K562 (cell line): Measurements from ENCODE around the gene DHRS3. TPM values are rescaled to one million over a fixed set of nuclear protein-coding genes. Genes with fewer than 3 reads are reported as not detected.
A peak's percentile ranks its signal among the peaks of the same experiment; 100 is the strongest.

Source experiments
- ARID2 ChIP-seq: fragments of 450-650 bp; IDR thresholded peaks from 2 replicates; pipeline ENCODE4 v1.6.1; 2017; ENCODE audit warnings: antibody characterized with exemption, mild to moderate bottlenecking
- BCOR ChIP-seq: fragments of 450-650 bp; IDR thresholded peaks from 2 replicates; pipeline ENCODE4 v1.6.1; 2016
- BRF2 ChIP-seq: IDR thresholded peaks from 3 replicates; pipeline ENCODE4 v1.6.1; 2011; ENCODE audit warnings: borderline replicate concordance, mild to moderate bottlenecking; ENCODE audit not compliant: insufficient read length, insufficient read depth
- CSDE1 ChIP-seq, 2 experiments: fragments of 450-650 bp; IDR thresholded peaks; 2 replicates each; pipeline ENCODE4 v1.6.1; 2016; ENCODE audit warnings: mild to moderate bottlenecking in 1 of 2
- MGA ChIP-seq: fragments of 450-650 bp; IDR thresholded peaks from 2 replicates; pipeline ENCODE4 v1.6.1; 2016; ENCODE audit warnings: mild to moderate bottlenecking, moderate library complexity
- NUFIP1 ChIP-seq: fragments of 450-650 bp; IDR thresholded peaks from 2 replicates; pipeline ENCODE4 v1.6.1; 2018; ENCODE audit not compliant: partially characterized antibody
- USF2 ChIP-seq: sonication (generic); formaldehyde crosslinking; IDR thresholded peaks from 2 replicates; pipeline ENCODE4 v1.5.0; 2020; ENCODE audit warnings: missing genetic modification reagents
- polyA plus RNA-seq, 8 experiments: library from polyadenylated mRNA; depleted of rRNA in 4 of 8; stranded (reverse) in 5 of 8; unstranded in 3 of 8; fragments of >200 nt; fragmentation: Nextera tagmentation in 2 of 8; fragmentation: Illumina TruSeq in 1 of 8; extraction: Ambion mirVana in 2 of 8; extraction: Trizol in 1 of 8; gene quantifications; 2 replicates each; pipeline versions ENCODE4 v1.2.1 to v1.2.3, GENCODE V29; 2011 to 2014; ENCODE audit warnings: inconsistent platforms in 1 of 8, missing spikeins in 1 of 8
- total RNA-seq, 7 experiments: library from RNA; depleted of rRNA in 6 of 7; stranded (reverse); fragments of >200 nt in 6 of 7; fragmentation: Illumina TruSeq in 2 of 7; extraction: Trizol in 2 of 7; gene quantifications; 2 replicates each; pipeline versions ENCODE4 v1.2.1 to v1.2.3, GENCODE V29; 2011 to 2021; ENCODE audit warnings: low replicate concordance in 1 of 7
- TF ChIP-seq, protein P1 (sequence below): fragments of 250-450 bp; sonication (Bioruptor Pico); IDR thresholded peaks from 2 replicates; pipeline ENCODE4 v1.5.0; 2021; ENCODE audit warnings: mild to moderate bottlenecking, moderate library complexity

Gene DHRS3
- total and polyA plus RNA-seq, 9 of the 15 experiments (the other 6 are each of a cell fraction or from before 2014, with no cell fraction given): 21.0 to 116 (median 58.7) TPM

- TF ChIP-seq MGA (peak; percentile 73), BRF2 (no peak), ARID2 (0 out of 2 replicates have a peak, but pooled peaks have one; percentile 21), USF2 (CRISPR knock-in tag) (no peak), BCOR (no peak), NUFIP1 (no peak), CSDE1 (IDR thresholded peaks at IDR 0.05) (peak in 1 of 2 experiments; percentile 36; a peak in 1 of 4 replicates)
- TF ChIP-seq, protein P1, sequence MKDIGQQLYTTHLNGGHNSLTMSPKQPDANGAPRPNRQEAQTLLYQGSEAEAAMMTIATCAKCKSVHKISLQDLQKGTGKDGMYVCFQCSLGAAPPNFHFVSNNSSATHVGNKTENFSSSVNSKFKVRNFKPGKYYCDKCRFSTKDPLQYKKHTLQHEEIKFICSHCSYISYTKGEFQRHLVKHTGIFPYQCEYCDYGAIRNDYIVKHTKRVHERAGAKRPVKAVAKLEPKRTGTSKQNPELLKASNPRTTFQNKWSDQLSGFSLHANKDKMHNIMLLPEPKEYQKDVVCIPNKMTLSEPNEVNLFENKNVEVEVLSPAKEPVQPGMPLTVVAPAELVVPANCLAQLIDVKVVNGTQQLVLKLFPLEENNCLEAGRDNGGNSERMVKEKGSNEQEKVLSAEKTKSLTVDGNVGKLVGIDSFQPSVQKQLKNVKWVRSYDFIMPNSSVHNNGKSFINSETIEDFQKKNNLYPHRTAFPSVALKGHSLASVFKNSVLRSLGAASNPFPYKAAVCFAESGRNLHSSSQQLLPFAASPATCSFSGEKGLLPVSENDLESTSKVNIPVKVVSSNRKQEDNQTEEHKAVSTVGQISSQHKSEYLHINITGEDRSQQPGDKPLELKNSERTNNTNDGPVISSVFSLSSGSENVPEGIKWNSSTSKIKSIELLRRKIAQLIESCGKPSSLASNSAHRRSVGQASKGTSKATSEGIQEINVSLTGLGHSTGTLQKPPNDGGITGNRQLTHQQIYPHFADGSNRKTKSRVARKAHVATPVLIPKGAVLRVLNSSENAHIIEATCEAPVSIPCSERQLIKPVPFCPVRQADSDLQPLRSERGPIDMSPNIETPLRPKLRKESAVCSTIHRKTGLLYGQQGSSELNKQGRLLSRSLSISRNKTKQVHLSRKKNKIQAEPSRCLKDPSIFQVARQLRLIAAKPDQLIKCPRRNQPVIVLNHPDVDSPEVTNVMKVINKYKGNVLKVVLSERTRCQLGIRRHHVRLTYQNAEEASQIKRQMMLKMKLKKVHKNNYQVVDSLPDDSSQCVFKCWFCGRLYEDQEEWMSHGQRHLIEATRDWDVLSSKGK (CRISPR knock-in tag): no peak
Observed at GRCh38 chr1:12657060-12657884, 39.3 kb upstream of the DHRS3 start (continued).
